NCI-H446 (cell line): ENCODE results near the gene NSUN3.
"Not testable (repeated sequence)": the region's sequence is repeated elsewhere in the genome, so short reads cannot be mapped to it uniquely, and the experiment has no call there.

ENCODE experiments used
- DNase-seq, 2 experiments: peaks; one replicate each; lab custom pipeline; 2025; lab: John Stamatoyannopoulos, UW

NSUN3 gene

GRCh38 chr3:94069194-94069813 is 6.4 kb downstream of the NSUN3 start:
- peak in 1 of 2 experiments; percentile 30 for DNase-seq

- no peak for DNase-seq
Observed at GRCh38 chr3:94070341-94070911, 7.6 kb downstream of the NSUN3 start.

GRCh38 chr3:94071713-94072284 is 8.9 kb downstream of the NSUN3 start:
- DNase-seq = no peak

- no peak for DNase-seq
Observed at GRCh38 chr3:94076055-94076454, 13.2 kb downstream of the NSUN3 start.

GRCh38 chr3:94080552-94080951 is 17.7 kb downstream of the NSUN3 start:
- DNase-seq = not testable (repeated sequence)

- no peak for DNase-seq
Observed at GRCh38 chr3:94081884-94082283, 19.0 kb downstream of the NSUN3 start.

GRCh38 chr3:94082391-94082937 is 19.6 kb downstream of the NSUN3 start:
- no peak for DNase-seq

GRCh38 chr3:94083261-94083660 is 20.4 kb downstream of the NSUN3 start:
- no peak for DNase-seq

GRCh38 chr3:94089126-94089525 is 26.3 kb downstream of the NSUN3 start:
- DNase-seq = no peak

GRCh38 chr3:94092086-94092485 is 29.2 kb downstream of the NSUN3 start:
- no peak for DNase-seq

GRCh38 chr3:94093151-94093550 is 30.3 kb downstream of the NSUN3 start:
- DNase-seq = no peak

- DNase-seq = no peak
Observed at GRCh38 chr3:94095111-94095510, 32.2 kb downstream of the NSUN3 start.

- no peak for DNase-seq
Observed at GRCh38 chr3:94098452-94098851, 35.6 kb downstream of the NSUN3 start.

GRCh38 chr3:94099311-94099710 is 36.5 kb downstream of the NSUN3 start:
- no peak for DNase-seq

GRCh38 chr3:94101860-94102259 is 39.0 kb downstream of the NSUN3 start:
- no peak for DNase-seq

- DNase-seq = no peak
Observed at GRCh38 chr3:94106268-94106667, 43.4 kb downstream of the NSUN3 start.

GRCh38 chr3:94110232-94110631 is 47.4 kb downstream of the NSUN3 start:
- DNase-seq = not testable (repeated sequence)

GRCh38 chr3:94110854-94111253 is 48.0 kb downstream of the NSUN3 start:
- no peak for DNase-seq

GRCh38 chr3:94114666-94115065 is 51.8 kb downstream of the NSUN3 start:
- DNase-seq = no peak

- DNase-seq = peak; percentile 49 to 81
Observed at GRCh38 chr3:94115482-94115881, 52.6 kb downstream of the NSUN3 start.

GRCh38 chr3:94117729-94118128 is 54.9 kb downstream of the NSUN3 start:
- no peak for DNase-seq

- no peak for DNase-seq
Observed at GRCh38 chr3:94118390-94118789, 55.5 kb downstream of the NSUN3 start.

- no peak for DNase-seq
Observed at GRCh38 chr3:94121161-94121560, 58.3 kb downstream of the NSUN3 start.
